ENCODE data around the gene PRICKLE1.
"Not testable (repeated sequence)": the region's sequence is repeated elsewhere in the genome, so short reads cannot be mapped to it uniquely, and the experiment has no call there.

The PRICKLE1 gene

DNA sequence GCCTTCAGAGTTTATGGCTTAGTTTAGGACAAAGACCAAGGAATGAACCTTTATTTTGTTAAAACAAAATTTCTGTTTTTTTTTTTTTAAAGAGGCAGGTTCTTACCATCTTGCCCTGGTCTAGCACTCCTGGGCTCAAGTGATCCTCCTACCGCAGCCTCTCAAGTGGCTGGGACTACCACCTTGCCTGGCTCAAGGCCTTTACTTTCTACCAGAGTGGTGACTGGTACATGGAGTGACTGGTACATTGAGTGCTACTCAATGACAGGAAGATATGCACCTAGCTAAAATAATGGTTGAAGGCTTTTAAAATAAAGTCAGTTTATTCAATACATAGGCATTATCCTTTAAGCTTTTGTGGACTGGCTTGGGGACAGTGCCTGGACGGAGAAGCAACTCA lies 32.6 kb downstream of the PRICKLE1 start:
- DNase-seq (ENCODE audit: low spot score): no peak

DNA sequence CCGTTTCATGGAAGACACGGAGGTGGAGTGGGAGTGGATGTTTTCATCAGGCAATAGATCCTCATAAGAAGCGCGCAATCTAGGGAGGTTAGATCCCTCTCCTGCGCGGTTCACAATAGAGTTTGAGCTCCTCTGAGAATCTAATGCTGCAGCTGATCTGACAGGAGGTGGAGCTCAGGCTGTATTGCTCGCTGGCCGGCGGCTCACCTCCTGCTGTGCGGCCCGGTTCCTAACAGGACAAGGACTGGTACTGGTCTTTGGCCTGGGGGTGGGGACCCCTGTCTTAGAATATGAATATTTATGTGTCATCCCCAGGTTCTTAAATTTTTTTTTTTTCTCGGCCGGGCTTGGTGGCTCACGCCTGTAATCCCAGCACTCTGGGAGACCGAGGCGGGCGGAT lies 36.7 kb downstream of the PRICKLE1 start:
- DNase-seq (ENCODE audit: low spot score): no peak

DNA sequence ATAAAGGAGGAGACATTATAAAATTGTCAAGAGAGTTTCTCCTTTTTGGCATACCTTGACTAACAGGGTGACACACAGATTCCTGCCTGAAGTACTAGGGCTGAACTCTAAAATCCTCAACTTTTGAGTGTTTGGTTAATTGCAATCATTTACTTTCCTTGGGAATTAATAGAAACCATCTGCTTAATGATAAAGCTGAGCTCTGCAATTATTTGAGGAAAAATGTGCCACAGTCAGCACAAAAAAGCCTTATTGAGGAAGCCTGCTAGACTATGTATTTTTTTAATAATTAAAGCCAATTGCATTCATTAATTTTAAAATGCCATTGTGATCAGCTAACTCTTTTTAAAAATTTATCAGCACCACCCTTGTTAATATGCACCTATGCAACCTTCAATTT lies 38.7 kb downstream of the PRICKLE1 start:
- DNase-seq (ENCODE audit: low spot score): no peak

DNA sequence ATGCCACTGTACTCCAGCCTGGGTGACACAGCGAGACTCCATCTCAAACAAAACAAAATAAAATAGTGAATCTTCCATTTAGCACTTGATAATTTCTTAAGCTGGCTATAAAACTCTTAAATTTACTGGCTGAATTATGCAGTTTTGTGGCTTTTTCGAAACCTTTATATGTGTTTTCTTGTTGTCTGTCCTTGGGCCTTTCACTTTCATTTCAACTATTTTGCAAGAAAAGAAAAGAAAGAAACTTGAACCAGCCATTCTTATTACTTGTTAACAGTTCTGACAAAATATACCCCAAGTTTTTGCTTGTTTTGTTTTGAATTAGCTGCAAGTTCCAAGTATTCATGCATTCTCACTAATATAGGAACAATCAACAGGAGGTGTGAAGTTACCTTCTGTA lies 42.8 kb downstream of the PRICKLE1 start:
- no peak for DNase-seq (ENCODE audit: low spot score)

DNA sequence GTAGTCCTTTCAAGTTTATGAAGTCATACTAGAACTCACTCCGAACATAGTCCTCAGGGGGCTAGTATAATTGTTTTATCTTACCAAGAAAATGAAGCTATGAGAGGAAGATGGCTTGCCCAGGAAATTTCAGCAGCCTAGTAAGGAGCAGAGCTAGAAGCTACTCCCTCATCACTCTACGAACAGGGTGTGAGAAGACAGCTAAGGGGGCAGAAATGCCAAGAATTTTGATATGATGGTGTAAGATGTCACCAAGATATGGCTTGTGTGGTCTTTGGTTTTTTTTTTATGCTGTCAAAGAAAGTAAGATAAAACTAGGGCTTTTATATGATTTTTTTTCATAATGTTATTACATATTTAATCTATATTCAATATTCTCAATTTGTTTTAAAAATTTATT lies 47.6 kb downstream of the PRICKLE1 start:
- no peak for DNase-seq (ENCODE audit: low spot score)

DNA sequence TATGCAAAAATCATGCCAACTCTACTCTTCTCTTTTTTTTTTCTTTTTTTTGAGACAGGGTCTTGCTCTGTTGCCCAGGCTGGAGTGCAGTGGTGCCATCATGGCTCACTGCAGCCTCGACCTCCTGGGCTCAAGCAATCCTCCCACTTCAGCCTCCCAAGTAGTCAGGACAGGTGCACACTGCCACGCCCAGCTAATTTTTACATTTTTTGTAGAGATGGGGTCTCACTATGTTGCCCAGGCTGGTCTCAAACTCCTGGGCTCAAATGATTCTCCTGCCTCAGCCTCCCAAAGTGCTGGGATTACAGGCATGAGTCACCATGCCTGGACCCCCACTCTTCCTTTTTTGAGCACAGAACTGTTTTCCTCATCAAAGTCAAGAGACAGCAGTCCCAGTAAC lies 48.2 kb downstream of the PRICKLE1 start:
- DNase-seq (ENCODE audit: low spot score): not testable (repeated sequence)

DNA sequence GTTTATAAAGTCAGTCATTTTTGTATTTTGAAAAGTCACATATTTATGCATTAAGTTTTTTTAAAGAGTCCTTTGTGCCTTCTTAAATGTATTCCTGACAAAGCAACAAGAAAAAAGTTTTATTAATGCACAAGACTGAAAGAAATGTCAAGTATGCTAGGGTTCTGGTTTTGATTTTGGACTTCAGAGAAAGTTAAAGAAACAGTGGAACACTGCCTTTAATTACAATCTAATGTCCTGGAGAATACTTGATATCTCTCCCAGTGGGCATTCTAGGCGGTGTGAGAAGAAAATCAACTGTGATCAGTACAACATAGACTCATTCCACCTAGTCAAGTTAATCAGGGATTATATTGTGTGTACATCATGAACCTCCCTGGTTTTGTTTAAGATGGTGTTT lies 49.9 kb downstream of the PRICKLE1 start:
- DNase-seq (ENCODE audit: low spot score): no peak

DNA sequence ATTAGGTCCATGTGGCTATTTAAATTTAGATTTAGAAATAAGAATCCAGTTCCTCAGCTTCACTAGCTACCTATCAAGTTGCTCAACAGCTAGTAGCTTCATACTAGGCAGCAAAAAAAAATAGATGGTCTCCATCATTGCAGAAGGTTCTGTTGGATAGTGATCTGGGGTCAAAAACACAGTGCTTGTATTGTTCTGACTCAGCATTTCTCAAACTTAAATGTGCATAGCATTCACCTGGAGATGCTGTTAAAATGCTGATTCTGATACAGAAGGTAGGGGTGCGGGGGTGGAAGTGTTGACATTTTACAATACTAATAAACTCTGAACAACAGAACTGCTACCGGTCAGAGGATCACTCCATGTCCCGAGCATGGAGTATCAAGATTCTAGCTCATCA lies 51.3 kb downstream of the PRICKLE1 start:
- DNase-seq (ENCODE audit: low spot score): no peak

DNA sequence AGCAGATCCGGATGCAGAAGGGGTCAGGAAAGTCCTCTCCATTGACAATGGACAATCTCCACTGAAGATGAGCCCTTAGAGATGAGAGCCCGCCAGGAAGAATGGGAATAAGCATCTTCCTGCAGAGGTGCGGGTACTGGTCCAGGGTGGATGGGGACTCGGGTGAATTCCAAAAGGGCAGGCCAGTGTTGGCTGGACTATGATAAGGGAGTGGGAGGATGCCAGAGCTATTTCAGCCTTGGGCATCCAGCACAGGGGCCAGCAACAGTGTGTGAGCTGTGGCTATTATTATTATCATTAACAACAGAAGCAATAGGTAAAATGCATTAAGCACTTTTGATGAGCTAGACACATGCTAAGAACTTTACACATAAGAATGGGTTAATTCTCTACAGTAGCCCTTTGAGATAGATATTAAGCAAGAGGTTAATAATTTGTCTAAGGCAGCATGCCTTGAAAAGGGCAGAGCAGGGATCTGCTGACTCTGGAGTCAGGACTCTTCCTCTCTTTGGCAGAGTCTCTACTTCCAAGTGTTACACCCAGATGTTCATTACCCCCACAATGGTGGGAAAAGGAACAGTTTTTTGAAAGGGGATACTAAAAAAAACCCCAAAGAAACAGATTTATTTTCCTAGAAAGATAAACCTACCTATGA lies 55.2 kb downstream of the PRICKLE1 start:
- no peak for DNase-seq (ENCODE audit: low spot score)

DNA sequence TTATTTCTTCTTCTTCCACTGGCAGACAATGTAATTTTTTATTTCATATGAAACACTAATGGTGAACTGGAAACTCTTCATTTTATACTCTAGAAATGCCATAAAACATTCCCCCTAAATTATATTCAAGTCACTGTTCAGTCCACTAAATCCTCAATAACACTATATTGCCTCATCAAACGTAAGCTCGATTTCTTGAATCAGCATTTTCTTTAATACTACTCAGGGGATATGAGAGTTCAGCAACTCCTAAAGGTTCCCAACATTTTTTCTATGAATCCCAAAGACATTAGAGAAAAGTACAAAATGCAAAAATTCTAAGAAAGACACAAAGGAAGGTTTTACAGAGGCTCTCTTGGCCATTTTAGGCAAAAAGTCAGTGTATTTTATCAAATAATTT lies 59.3 kb downstream of the PRICKLE1 start:
- no peak for DNase-seq (ENCODE audit: low spot score)

DNA sequence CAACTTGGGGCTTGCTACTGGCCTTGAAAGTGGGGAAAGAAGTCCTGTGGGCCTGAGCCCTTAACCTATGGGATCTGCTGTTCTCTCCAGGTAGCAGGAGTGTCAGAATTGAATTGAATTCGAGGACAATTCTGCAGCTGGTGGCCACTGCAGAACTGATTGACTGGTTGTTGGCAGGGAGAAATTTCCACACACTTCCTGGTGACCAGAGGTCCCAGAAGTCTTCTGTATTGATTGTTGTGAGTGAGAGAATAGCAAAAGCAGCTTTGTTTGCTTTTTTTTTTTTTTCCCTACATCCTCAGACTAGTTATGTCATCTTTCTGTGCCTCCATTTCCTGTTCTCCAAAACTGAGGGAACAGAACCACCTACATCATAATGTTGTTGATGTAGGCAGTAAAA lies 64.1 kb downstream of the PRICKLE1 start:
- no peak for DNase-seq (ENCODE audit: low spot score)

DNA sequence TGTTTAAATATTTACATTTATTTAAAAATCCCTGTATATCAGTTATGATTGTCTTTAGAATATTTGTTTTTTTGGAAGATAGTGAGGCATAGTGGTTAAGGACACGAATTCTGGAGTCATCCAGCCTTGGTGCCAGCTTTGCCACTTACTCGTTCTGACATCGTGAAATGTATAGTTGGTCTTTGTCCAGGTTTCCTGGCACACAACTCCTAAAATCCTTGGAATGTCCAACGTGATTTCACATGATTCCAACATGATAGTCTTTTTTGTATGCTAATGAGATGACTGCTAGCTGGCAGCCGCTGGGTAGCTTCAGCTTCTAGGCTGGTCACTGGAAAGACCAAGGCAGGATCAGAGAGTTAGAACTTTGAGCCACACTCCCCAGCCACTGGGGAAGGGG lies 64.8 kb downstream of the PRICKLE1 start:
- DNase-seq (ENCODE audit: low spot score): no peak

DNA sequence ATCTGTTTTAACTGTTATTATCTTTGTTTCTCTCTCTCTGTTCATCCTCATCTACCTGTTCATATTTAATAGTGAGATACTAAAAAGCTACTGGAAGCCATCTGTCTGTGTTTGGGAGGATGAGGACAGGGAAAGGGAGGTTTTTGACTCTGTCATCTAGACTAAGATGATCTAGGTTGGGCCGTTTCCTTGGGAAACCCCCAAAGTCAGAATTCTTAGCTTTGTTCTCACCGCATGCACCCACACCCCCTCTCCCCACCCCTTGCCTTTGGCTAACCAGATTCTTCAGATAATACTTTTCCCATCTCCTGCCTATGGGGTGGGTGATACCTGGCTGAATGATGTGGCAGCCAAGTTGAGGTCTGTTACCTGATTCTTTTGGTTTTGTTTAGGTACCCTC lies 73.0 kb downstream of the PRICKLE1 start:
- no peak for DNase-seq (ENCODE audit: low spot score)

DNA sequence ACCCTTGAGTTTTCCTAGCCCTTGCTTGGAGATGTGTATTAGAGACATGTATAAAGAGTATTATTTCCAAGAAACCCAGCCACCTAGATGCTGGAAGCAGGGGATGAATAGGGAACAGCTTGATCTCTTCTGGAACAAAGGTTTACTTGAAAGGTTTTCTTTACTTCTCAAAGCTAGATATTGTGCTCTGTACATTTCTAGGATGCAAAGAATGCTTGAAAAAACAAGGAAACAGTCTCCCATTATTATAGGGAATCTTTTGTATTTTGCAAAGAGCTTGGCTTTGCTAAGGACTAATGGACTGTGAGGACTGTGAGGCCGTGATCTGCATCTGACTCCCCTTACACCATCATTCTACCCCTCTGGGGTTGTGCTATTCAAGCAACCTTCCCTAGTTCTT lies 77.9 kb downstream of the PRICKLE1 start:
- no peak for DNase-seq (ENCODE audit: low spot score)

DNA sequence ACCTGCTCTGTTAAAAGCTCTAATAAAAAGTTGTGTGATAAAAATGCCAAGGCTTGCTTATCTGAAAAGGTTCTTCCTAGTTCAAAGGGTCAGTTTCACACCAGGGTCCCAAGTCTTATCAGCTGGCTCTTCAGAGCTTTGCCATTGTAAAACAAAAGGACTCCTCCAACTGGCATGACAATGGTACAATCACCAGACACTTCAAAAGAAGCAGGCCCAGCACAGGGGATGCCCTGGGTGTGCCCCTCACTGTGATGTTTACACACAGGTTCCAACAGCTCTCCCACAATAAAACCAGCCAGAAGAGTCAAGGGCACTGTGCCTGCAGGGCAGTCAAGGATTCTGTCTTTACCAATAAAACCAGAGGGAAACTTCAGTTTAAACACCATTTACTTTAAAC lies 78.7 kb downstream of the PRICKLE1 start:
- peak; percentile 56 for DNase-seq (ENCODE audit: low spot score)

DNA sequence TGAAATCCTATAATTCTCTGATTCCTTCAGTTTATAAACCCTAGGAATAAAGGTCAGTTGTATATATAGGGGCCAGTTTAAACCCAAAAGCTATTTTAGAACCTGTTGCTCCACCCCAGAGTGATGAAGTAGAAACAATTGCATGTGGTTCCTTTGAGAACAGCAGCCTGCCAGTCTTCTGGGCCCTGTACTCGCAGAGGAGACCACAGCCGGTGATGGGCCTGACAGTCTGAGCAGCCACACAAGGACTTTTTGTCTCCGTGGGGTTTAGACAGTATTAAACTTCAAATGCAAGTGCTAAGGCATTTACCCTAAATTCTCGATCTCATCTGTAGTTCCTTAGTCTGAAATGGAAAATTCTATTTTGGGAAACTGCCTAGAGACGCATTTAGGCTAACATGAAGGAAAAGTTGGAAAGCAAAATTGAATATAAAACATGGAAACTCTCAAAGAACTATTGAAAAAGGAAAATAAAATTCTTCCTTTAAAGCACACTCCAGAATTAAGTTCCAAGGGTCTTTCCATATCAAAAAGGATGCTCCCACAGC lies 80.6 kb downstream of the PRICKLE1 start:
- DNase-seq (ENCODE audit: low spot score): no peak

DNA sequence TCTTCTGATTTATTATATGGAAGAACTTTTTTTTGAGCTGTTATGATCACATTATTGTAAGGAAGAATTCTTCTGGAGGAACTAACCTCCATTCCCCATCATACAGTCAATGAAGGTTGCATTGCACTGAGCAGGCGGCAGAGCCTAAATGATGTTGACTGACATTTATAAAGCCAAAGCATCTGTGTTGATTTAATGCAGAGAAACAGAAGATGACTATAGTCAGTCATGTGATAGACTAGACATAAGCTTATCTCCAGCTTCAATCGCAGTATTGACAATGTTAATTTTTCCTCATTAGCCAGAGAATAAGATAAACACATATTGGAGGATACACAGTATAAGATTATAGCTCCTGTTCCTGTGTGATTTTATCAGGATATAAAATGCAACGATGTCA lies 82.0 kb downstream of the PRICKLE1 start:
- no peak for DNase-seq (ENCODE audit: low spot score)

DNA sequence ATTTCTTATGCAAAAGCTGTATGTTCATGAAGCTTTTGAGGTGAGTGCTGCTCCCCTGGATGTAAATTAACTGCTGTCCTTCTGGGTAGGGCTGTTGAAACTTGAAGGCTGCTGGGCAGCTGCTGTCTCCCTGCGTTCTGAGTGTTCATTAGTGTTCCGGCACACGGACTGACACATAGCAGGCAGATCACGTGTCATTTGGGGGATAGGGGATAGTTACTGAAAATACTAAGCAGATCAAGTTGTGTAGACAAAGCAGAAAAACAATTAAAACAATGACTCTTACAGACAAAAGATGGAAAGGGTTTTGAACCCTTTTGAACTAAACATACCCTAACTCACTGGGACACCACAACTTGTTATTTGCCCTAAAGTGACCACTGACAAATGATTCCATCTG lies 82.5 kb downstream of the PRICKLE1 start:
- DNase-seq (ENCODE audit: low spot score): no peak

DNA sequence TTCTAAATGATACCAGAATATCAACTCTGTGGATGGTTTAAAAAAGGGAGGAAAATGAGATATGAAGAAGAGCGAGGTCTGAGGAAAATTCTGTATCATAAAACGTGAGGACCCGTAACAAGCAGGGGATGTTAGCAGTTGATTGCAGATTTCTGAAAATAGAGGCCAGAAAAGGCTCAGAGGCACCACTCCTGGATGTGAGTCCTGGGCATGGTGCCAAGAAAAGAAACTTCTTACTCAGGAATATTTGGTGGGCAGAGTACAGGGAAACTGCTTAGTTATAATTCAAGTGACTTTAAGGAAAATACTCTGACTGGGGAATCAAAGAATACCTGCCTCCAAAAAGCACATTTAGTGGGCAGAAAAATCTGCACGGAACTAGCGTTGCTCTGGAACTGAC lies 85.5 kb downstream of the PRICKLE1 start:
- DNase-seq (ENCODE audit: low spot score): no peak

DNA sequence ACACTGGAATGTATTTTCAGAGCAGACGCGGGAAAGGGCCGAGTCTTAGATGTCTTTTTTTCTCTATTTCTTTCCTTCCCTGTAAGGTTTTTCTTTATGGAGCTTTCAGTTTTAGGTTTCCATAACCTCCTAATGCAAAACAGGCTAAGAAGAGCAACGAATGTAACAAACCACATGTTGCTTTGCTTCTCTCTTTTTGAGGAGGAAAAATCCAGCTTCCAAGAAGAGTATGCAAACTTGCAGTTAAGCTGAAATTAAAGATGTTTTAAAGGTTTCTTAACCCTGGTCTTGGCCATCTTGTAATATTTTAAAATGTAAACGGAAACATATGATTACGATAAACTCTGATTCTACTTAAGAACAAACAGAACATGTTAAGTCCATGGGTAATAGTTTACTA lies 86.9 kb downstream of the PRICKLE1 start:
- DNase-seq (ENCODE audit: low spot score): no peak

DNA sequence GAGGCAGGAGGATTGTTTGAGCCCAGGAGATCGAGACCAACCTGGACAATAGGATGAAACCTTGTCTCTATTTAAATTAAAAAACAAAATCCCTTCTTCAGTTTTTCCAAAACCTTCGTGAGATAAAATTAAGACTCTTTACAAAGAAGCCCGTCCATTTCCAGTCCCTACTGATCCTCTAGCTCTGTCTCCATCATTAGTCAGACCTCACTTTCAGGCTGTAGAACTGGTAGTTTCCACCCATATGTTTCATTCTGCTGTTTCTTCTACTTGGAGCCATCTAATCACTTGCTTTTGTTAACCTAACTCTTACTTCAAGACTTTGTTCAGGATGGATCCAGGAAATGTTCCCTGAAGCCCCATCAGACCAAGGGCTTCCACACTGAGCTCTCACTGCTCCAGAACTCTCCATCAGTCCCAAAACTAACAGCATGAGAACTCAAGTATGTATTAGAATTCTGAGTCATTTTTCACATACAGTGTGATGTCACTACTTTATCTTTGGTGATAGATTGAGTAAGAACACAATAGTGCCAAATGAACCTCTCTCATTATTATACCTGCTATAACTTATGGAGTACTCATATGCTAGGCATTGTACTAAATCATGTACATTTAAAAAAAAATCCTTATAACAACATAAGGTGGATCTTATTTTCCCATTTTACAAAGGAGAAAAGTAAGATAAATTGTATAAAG lies 90.8 kb downstream of the PRICKLE1 start:
- DNase-seq (ENCODE audit: low spot score): no peak

DNA sequence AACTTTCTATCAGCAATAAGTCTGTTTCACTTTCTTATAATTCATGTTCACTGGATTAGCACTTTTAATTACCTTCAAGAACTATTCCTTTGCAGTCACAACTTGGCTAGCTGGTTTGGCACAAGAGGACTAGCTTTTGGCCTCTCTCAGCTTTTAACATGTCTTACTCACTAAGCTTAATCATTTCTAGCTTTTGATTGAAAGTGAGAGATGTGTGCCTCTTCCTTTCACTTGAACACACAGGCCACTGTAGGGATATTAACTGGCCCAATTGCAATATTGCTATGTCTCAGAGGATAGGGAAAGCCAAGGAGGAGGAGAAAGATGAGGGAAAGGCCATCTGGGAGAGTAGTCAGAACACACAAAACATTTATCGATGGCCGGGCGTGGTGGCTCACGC lies 92.7 kb downstream of the PRICKLE1 start:
- no peak for DNase-seq (ENCODE audit: low spot score)

DNA sequence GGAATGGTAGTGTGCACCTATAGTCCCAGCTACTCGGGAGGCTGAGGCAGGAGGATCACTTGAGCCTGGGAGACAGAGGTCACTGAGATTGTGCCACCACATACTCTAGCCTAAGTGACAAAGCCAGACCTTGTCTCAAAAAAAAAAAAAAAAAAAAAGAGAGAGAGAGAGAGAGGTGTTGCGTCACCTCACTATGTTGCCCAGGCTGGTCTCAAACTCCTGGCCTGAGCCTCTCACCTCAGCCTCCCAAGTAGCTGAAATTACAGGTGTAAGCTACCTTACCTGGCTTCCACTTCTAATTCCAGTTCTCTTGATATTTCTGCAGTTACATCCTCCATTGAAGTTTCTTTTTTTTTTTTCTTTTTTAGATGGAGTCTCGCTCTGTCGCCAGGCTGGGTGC lies 94.3 kb downstream of the PRICKLE1 start:
- no peak for DNase-seq (ENCODE audit: low spot score)

DNA sequence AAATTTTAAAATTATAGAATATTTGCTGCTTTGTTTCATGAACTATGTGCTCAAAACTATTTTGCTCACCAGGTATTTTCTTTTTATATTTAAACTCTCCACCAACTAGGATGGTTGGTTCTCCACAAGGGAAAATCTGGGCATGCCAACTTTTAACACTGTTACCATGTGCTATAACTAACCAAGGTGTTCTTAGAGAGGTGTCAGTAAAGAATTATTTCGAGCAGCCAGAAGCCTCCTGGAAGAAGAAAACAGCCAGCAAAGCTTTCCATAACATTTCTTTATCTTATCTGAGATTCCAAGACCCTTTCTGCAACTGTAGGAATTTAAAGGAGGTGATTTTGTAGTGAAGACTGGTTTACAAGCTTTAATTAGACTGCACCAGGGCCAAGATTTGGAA lies 97.3 kb downstream of the PRICKLE1 start:
- DNase-seq (ENCODE audit: low spot score): no peak

All from iPS-NIHi11 (cell line).